Cerebellar nuclear complex (tissue), 1 donor: Measurements from ENCODE around the gene MSX1.

ENCODE experiments used
- DNase-seq, 2 experiments: peaks; one replicate each; lab custom pipeline; 2025; lab: John Stamatoyannopoulos, UW

Gene MSX1

DNA sequence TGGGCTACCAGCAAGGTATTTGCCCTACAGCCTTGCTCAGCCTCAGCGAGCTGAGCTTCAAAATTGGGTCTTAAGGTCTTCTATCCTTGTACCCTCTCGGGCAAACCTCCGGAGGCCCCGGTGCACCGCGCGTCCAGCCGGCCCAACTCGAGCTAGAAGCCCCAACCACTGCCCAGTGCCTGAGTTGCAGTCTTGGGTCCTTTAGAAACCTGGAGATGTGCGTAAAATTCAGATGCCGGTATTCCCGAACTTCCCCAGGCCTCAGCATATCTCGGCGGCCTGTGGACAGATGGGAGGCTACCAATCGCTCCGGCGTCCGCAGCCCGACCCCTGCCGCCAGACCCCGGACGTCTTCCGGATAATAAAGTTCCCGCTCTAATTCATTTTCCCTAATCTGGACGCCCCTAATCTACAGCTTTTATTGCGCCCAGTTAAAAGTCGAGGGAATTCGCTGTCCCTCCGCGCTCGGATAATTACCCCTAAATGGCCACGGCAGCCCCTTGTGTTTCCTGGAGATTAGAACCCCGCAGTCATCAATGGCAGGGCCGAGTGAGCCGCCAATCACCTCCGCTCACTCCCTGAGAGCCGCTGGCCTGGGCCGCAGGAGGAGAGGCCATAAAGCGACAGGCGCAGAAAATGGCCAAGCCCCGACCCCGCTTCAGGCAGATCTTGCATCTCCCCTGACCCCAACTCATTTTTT lies 1.5 kb upstream of the MSX1 start:
- no peak for DNase-seq

DNA sequence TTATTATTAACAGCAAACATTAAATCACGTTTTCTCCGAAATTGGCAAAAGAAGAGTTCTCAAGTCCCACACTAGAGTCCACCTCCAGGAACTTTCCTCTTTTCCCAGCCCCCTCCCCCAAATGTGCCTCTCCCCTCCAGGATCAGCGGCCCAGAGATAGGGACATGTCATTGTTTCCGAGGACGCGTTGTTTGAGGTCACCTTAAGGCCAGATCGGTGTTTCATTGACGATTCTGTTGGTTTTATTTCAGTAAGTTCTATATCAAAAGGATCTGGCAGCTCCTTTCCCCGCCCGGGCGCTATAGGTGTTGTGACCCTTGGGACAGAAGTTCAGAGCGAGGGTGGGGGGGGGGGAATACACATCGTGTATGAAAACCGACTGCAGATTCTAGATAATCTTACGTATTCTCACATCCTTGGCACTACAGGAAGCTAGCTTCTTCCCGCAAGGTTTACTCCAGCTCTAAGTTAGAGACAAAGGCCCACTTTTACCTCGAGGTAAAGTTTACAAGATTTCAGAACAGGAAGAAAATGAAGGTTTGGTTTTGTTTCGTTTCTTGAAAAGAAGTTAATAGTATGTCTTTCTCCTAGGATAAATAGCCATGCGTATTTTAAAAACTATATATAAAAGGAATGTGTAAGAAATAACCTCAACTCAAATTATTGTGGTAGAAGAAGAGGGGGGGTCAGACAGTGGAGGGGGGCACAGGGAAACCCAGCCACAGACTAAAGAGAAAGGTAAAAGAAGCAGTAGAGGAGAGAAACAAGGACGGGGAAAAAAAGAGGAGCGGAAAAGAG lies 739 bp upstream of the MSX1 start:
- no peak for DNase-seq

DNA sequence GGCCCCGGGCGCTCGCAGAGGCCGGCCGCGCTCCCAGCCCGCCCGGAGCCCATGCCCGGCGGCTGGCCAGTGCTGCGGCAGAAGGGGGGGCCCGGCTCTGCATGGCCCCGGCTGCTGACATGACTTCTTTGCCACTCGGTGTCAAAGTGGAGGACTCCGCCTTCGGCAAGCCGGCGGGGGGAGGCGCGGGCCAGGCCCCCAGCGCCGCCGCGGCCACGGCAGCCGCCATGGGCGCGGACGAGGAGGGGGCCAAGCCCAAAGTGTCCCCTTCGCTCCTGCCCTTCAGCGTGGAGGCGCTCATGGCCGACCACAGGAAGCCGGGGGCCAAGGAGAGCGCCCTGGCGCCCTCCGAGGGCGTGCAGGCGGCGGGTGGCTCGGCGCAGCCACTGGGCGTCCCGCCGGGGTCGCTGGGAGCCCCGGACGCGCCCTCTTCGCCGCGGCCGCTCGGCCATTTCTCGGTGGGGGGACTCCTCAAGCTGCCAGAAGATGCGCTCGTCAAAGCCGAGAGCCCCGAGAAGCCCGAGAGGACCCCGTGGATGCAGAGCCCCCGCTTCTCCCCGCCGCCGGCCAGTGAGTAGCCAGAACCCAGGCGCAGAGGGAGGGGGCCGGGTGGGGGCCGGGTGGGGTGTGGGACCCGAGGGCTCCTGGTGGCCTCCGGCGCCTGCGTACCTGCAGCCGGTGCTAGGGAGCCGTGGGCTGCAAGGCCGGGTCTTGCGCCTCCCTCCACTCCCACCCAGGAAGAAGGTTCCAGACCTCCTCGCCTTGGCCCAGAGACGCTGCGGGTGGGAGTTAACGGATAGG lies 534 bp downstream of the MSX1 start:
- no peak for DNase-seq

- no peak for DNase-seq
These were observed 1.3 kb downstream of the MSX1 start for GRCh38 chr4:4860600-4861389.

- no peak for DNase-seq
These were observed 2.0 kb downstream of the MSX1 start for GRCh38 chr4:4861390-4862018.

DNA sequence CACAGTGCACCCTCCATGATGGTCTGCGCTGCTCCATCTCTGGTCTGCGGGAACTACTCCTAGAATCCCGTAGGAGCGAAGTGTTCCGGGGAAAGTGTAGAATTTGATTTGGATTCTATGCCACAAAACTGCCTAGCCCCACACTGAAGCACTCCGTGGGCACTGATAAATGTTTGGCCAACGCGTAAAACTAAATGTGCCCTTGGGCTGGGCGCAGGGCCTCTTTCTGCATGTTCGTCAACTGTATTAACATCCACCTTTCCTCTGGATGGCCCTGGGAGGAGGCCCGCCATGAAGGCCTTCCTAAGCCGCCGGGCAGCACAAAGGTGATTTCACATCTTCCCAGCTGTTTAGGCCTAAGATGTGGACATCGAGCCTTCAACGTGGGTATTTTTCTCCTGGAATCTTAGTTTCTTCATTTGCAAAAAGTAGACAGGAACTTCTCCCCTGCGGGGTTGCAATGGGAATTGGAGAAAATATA lies 2.6 kb downstream of the MSX1 start:
- no peak for DNase-seq

GRCh38 chr4:4862665-4863482 lies 3.4 kb downstream of the MSX1 start:
- no peak for DNase-seq

DNA sequence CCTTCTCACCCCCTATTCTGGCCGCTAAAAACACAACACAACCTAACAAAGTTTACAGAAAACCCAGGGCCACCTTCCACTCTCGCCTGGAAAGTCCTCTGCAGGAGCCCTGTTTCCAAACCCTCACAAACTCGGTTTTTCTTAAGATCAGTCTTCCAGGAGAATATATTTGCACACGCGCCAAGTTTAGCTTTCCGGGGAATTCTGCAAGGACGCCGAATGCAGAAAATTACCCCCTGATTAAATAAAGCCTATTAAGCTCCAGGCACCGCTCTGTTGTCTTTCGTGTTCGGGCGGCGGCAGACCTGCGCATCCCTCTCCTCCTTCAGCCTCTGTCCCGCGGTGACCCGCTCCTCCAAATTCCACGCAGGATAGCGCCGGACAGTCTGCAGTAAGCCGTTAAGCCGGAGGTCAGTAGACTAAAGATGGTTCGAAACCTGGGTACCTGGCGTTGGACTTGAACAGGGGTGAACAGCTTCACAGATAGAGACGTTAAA lies 5.0 kb downstream of the MSX1 start:
- DNase-seq, result no peak

DNA sequence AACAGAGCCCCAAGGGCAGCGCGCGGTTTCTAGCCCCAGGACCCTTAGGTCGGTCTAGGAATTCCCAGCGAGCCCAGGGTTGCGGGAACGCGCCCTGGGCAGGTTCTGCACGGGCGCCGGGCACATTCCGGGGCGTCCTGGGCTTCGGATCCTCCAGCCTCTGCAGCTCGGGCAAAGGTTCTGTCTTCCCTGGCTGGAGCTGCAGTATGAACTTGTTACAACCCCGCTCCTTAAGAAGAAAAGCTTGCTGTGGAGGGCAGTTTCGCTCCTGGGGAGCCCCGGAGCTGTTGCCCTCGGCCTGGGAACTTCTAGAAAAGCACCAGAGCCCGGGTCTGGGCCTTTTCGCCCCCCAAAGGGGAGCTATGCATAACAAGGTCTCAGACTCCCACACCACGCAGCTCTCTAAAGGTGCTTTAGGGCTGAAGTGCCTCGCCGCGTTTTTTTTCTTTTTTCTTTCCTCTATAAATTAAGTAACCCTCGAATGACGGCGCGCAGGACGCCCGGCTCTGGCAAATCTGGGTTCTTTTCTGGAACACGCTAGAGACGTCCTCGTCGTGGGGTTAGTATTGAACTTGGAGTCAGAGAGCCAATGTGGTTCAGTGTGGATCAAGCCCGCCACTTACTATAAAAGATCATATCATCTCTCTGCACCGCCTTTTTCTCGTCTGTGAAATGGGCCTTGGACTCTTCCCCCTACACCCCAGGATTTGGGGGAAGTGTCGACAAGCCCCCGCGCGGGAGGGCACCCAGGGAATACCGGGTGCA lies 5.7 kb downstream of the MSX1 start:
- DNase-seq, result no peak

- no peak for DNase-seq
These were observed 6.2 kb downstream of the MSX1 start for GRCh38 chr4:4865705-4866123.

DNA sequence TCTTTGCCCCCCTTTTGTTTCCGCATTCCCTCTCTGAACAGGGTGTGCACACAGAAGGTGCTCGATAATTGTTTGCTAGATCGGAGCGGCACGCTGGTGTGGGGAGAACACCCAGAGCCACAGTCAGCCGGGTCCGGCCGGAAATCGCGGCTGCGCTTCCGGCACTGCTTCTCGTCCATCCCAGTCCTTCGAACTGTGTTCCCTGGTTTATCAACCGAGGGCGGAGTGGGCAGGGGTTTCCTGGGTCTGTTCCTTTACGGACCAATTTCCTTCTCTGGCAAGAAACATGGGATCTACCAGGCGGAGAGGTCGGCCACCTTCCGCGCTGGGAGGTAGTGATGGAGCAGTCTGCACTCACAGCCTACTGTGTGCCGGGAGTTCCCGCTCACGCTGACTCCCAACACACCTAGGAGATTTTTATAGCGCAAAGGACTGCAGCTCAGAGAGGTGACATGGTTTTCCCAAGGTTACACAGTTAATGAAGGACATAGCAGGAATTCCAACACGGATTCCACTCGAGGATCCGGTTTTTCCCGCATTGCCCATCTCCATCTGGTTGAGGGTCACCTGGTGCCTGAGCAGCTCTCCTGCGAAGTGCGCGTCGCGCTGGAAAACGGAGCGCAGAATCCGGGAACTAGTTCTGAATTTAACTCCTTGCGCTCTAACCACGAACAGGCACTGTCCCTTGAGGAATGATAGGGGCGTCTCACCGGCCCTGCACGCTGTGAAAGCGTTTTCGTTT lies 6.8 kb downstream of the MSX1 start:
- no peak for DNase-seq

GRCh38 chr4:4866866-4867374 lies 7.5 kb downstream of the MSX1 start:
- DNase-seq, result no peak

GRCh38 chr4:4867375-4868039 lies 8.0 kb downstream of the MSX1 start:
- no peak for DNase-seq

DNA sequence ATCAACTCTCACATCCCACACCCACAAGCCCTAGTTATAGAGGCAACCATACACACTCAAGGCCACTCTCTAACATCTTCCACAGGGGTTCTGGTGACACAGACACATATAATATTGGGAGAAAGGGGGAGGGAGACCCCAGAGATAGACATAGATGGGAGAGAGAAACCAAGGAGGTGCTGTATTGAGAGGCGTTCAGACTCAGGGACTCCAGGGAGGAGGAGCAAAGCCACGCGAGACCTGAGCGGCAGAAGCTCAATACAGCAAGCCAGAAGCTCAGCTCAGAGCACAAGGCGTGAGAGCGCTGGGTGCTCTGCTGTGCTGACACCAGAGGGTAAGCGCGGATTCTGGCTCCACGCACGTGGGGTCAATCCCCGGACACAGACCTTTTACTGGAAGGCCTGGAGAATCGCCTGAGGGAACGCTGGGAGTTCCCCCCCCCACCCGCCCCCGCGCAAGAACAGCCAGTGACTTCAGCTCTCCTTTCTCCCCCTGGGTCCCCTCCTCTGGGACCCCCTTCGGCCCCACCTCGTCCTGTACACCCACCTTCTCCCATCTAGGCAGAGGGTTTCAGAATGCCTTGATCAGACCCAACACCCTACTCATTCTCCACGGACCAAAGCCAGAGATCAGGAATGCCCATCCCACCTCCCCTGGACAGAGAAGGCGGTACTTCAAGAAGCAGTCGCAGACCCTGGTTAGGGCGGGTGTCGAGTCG lies 8.7 kb downstream of the MSX1 start:
- DNase-seq, result no peak

- DNase-seq, result no peak
These were observed 9.6 kb downstream of the MSX1 start for GRCh38 chr4:4868758-4869723.
